GM23338 (cell line): ENCODE results near the gene TRPM1. TPM values are rescaled to one million over a fixed set of nuclear protein-coding genes. Genes with fewer than 3 reads are reported as not detected.
A peak's percentile ranks its signal among the peaks of the same experiment; 100 is the strongest.
"Not testable (repeated sequence)": the region's sequence is repeated elsewhere in the genome, so short reads cannot be mapped to it uniquely, and the experiment has no call there.

ENCODE experiments used
- ATAC-seq: fragments of 200-7000 bp; cut with Tn5 transposase; 3 replicates; pipeline ENCODE4 v1.9.1; 2020
- DNase-seq: peaks from one replicate; pipeline ENCODE4 v3.0.0-alpha.2; 2015; ENCODE audit warnings: low spot score
- H2AFZ ChIP-seq: fragments of 200-600 bp; sonication (generic); 2 replicates; pipeline ENCODE4 v1.8.0; 2016; ENCODE audit warnings: antibody characterized with exemption, mild to moderate bottlenecking, moderate library complexity
- H3F3A ChIP-seq: fragments of 200-600 bp; sonication (generic); replicated peaks from 2 replicates; pipeline ENCODE4 v1.8.0; 2017; ENCODE audit warnings: antibody characterized with exemption, mixed run types, low read depth
- H3K27ac ChIP-seq: fragments of 200-600 bp; sonication (generic); 2 replicates; pipeline ENCODE4 v1.6.1; 2016; ENCODE audit warnings: low read depth
- H3K27me3 ChIP-seq: fragments of 200-600 bp; sonication (generic); 2 replicates; pipeline ENCODE4 v1.8.0; 2016; ENCODE audit warnings: mild to moderate bottlenecking, mixed run types, moderate library complexity; ENCODE audit not compliant: insufficient read depth
- H3K36me3 ChIP-seq: fragments of 200-600 bp; sonication (generic); 2 replicates; pipeline ENCODE4 v1.8.0; 2016; ENCODE audit warnings: mild to moderate bottlenecking; ENCODE audit not compliant: insufficient read depth
- H3K4me1 ChIP-seq: fragments of 200-600 bp; sonication (generic); 2 replicates; pipeline ENCODE4 v1.8.0; 2016; ENCODE audit warnings: mild to moderate bottlenecking, moderate library complexity; ENCODE audit not compliant: insufficient read depth
- H3K4me2 ChIP-seq: fragments of 200-600 bp; sonication (generic); 2 replicates; pipeline ENCODE4 v1.7.1; 2017; ENCODE audit warnings: mixed run types
- H3K4me3 ChIP-seq: fragments of 200-600 bp; sonication (generic); 2 replicates; pipeline ENCODE4 v1.6.1; 2016; ENCODE audit warnings: mixed run types
- H3K79me2 ChIP-seq: fragments of 200-600 bp; sonication (generic); replicated peaks from 2 replicates; pipeline ENCODE4 v1.8.0; 2017; ENCODE audit warnings: mild to moderate bottlenecking; ENCODE audit not compliant: insufficient read depth
- H3K9me2 ChIP-seq: fragments of 200-600 bp; sonication (generic); 2 replicates; pipeline ENCODE4 v1.8.0; 2017; ENCODE audit not compliant: insufficient read depth
- H4K20me1 ChIP-seq: fragments of 200-600 bp; sonication (generic); replicated peaks from 2 replicates; pipeline ENCODE4 v1.8.0; 2017; ENCODE audit warnings: mild to moderate bottlenecking; ENCODE audit not compliant: insufficient read depth
- H3K27ac Mint-ChIP-seq: 2 replicates; pipeline ENCODE4 v1.8.0; 2020; ENCODE audit warnings: inconsistent platforms, mild to moderate bottlenecking, moderate library complexity, mixed read lengths
- H3K27me3 Mint-ChIP-seq: 3 replicates; pipeline ENCODE4 v1.8.0; 2022; ENCODE audit warnings: low read depth, mild to moderate bottlenecking, moderate library complexity, mixed read lengths, inconsistent platforms; ENCODE audit not compliant: insufficient read depth, poor library complexity
- H3K36me3 Mint-ChIP-seq: 3 replicates; pipeline ENCODE4 v1.8.0; 2021; ENCODE audit warnings: low read depth, mild to moderate bottlenecking, inconsistent platforms, moderate library complexity, mixed read lengths
- H3K4me1 Mint-ChIP-seq: 3 replicates; pipeline ENCODE4 v1.8.0; 2020; ENCODE audit warnings: mild to moderate bottlenecking, inconsistent platforms, mixed read lengths
- H3K4me3 Mint-ChIP-seq: 3 replicates; pipeline ENCODE4 v1.8.0; 2021; ENCODE audit warnings: moderate library complexity, mild to moderate bottlenecking, inconsistent platforms, mixed read lengths
- H3K9me3 Mint-ChIP-seq: 3 replicates; pipeline ENCODE4 v1.8.0; 2020; ENCODE audit warnings: moderate library complexity, mild to moderate bottlenecking, inconsistent platforms, mixed read lengths
- EZH2 ChIP-seq: fragments of 200-600 bp; sonication (generic); IDR thresholded peaks from one replicate; pipeline ENCODE4 v1.8.0; 2017; ENCODE audit warnings: antibody characterized with exemption, mild to moderate bottlenecking, low read depth; ENCODE audit not compliant: unreplicated experiment
- EZH2phosphoT487 ChIP-seq: fragments of 200-600 bp; sonication (generic); IDR thresholded peaks from one replicate; pipeline ENCODE4 v1.8.1; 2018; ENCODE audit warnings: antibody characterized with exemption; ENCODE audit not compliant: unreplicated experiment
- JUNB ChIP-seq: IDR thresholded peaks from one replicate; pipeline ENCODE4 v1.6.1; 2016; ENCODE audit warnings: antibody characterized with exemption; ENCODE audit not compliant: unreplicated experiment
- NANOG ChIP-seq: IDR thresholded peaks from 2 replicates; pipeline ENCODE4 v1.6.1; 2016; ENCODE audit warnings: antibody characterized with exemption, borderline replicate concordance
- POLR2AphosphoS5 ChIP-seq: IDR thresholded peaks from 2 replicates; pipeline ENCODE4 v1.6.1; 2016; ENCODE audit warnings: antibody characterized with exemption, low read depth
- STAT1 ChIP-seq: IDR thresholded peaks from one replicate; pipeline ENCODE4 v1.6.1; 2016; ENCODE audit warnings: antibody characterized with exemption; ENCODE audit not compliant: unreplicated experiment
- ZNF114 ChIP-seq: fragments of 250-450 bp; sonication (Bioruptor Pico); IDR thresholded peaks from 2 replicates; pipeline ENCODE4 v1.5.0; 2020; ENCODE audit warnings: mild to moderate bottlenecking, moderate library complexity
- ZNF331 ChIP-seq: fragments of 250-450 bp; sonication (Bioruptor Pico); IDR thresholded peaks from 2 replicates; pipeline ENCODE4 v1.5.0; 2020; ENCODE audit warnings: low read depth, mild to moderate bottlenecking, moderate library complexity
- ZNF462 ChIP-seq: fragments of 250-450 bp; sonication (Bioruptor Pico); IDR thresholded peaks from 2 replicates; pipeline ENCODE4 v1.5.0; 2020; ENCODE audit warnings: mild to moderate bottlenecking, moderate library complexity
- polyA plus RNA-seq: library from polyadenylated mRNA; unstranded; fragments of >200 nt; fragmentation: Nextera tagmentation; extraction: Ambion mirVana; gene quantifications from 2 replicates; pipeline ENCODE4 v1.2.1, GENCODE V29; 2016
- total RNA-seq: library from RNA; depleted of rRNA; stranded (reverse); fragments of >200 nt; shearing (Covaris generic); gene quantifications from 2 replicates; pipeline ENCODE4 v1.2.3, GENCODE V29; 2014

TRPM1 gene
- total and polyA plus RNA-seq, 2 experiments from 2014 or later: 0.19 TPM; not detected in 1

- H3K27me3 Mint-ChIP-seq: peaks cover 4% of the 10 kb centered on the region
- DNase-seq: no peak
- no peaks in the 10 kb centered on the region for H3K27me3 ChIP-seq
- H3K79me2 ChIP-seq: no peaks in the 10 kb centered on the region
- no peaks in the 10 kb centered on the region for H4K20me1 ChIP-seq
- no peaks in the 10 kb centered on the region for H3K36me3 ChIP-seq
- no peak for ATAC-seq
- no peak overlapping the region for H3K27ac ChIP-seq
- no peak overlapping the region for H3K4me3 ChIP-seq
- no peaks in the 10 kb centered on the region; the same call in 2 of the 3 replicates for H3K4me1 Mint-ChIP-seq
- H3K27ac Mint-ChIP-seq: no peak overlapping the region
- no peak overlapping the region for H3K4me2 ChIP-seq
- TF ChIP-seq JUNB (no peak), EZH2phosphoT487 (no peak), ZNF331 (no peak), NANOG (no peak), EZH2 (no peak), ZNF114 (CRISPR knock-in tag) (no peak), ZNF462 (CRISPR knock-in tag) (no peak), POLR2AphosphoS5 (no peak), STAT1 (no peak)
- no peaks in the 10 kb centered on the region for H3K36me3 Mint-ChIP-seq
- no peaks in the 10 kb centered on the region for H3K4me1 ChIP-seq
- no peak overlapping the region for H3K4me3 Mint-ChIP-seq
- 0 out of 3 replicates have a peak, but pooled peaks cover 3% of the 10 kb centered on the region for H3K9me3 Mint-ChIP-seq
- peak overlapping the region; percentile 56; the same call in 1 of the 2 replicates for H2AFZ ChIP-seq
- no peaks in the 10 kb centered on the region for H3F3A ChIP-seq
- no peaks in the 10 kb centered on the region for H3K9me2 ChIP-seq
These were observed 12.7 kb downstream of the TRPM1 start for GRCh38 chr15:31088672-31089367.

DNA sequence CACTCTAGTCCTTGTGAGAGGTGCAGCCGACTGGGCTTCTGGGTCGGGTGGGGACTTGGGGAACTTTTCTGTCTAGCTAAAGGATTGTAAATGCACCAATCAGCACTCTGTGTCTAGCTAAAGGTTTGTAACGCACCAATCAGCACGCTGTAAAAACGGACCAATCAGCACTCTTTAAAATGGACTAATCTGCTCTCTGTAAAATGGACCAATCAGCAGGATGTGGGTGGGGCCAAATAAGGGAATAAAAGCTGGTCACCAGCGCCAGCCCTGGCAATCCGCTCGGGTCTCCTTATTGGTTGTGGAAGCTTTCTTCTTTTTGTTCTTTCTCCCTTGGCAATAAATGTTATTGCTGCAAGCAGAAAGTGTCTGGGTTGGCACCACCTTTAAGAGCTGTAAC is 13.5 kb downstream of the TRPM1 start:
- H4K20me1 ChIP-seq, H3K79me2 ChIP-seq, H3K27ac ChIP-seq, H3K4me2 ChIP-seq, H3F3A ChIP-seq, H3K4me3 ChIP-seq, H3K27me3 Mint-ChIP-seq, H3K27me3 ChIP-seq, H3K36me3 ChIP-seq, DNase-seq, H3K9me2 ChIP-seq, ATAC-seq, H3K27ac Mint-ChIP-seq, H3K4me3 Mint-ChIP-seq, H3K9me3 Mint-ChIP-seq, H3K4me1 ChIP-seq, H3K36me3 Mint-ChIP-seq, H3K4me1 Mint-ChIP-seq: not testable (repeated sequence)
- H2AFZ ChIP-seq: peak overlapping the region; percentile 56; the same call in 1 of the 2 replicates
